GDM1 (cell line): ENCODE measurements around the gene FOXD4L5.
"Not testable (repeated sequence)": the region's sequence is repeated elsewhere in the genome, so short reads cannot be mapped to it uniquely, and the experiment has no call there.

Experiments used
- DNase-seq: peaks from one replicate; lab custom pipeline; 2025; lab: John Stamatoyannopoulos, UW

Gene FOXD4L5

DNA sequence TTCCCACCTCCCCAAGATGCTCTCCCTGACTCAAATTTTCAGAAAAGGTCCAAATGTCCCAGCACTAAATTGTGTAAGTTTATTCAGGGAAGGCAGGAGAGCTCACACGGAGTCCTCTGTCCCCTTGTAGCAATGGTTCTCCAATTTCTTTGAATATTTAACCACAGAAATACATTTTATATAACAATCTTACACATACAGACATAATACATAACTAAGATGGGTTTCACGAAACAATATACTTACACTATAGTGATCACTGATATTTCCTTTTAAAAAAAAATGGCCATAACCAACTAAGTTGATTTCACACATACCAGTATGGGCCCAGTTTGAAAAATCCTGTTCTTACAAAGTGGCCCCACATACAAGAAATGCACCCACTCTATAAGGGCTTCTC, at the start of gene FOXD4L5:
Gene FOXD4L5 (minus strand): TSS at position 101 of the 400 bp plus-strand sequence. CDS start 832 bp downstream, outside the sequence.
- not testable (repeated sequence) for DNase-seq

DNA sequence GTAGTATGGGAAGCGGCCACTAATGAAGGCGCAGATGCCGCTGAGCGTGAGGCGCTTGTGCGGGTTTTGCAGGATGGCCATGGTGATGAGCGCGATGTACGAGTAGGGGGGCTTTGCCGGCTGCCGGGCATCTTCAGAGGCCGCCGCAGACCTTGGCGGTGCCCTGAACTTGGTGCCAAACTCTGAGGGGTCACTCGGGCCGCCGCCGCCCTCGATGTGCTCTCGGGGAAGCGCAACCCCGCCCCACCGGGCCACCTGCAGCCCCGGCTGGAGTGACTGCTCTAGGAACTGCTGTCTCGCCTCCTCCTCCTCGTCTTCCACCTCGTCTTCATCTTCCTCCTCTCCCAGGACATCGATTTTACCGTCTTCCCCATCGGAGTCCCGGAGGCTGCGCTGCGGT, 1.1 kb downstream of the FOXD4L5 start:
- not testable (repeated sequence) for DNase-seq

DNA sequence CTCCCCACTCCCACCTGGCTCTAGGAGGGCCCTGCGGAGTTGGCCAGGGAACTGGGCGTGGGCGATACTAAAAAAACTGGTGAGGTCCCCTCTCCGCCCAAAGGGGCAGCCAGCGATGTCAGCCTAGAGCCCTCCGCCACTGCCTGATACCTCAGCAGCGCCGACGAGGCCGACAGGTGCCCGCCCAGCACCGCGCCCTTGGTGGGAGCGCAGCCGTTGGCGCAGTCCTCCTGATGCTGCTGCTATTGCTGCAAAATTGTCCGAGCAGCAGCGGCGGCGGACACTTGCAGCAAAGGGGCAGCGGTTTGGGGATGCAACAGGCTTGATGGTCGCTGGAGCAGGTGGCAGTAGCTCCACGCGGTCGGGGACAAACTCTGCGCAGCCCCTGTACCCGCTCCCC, 2.0 kb downstream of the FOXD4L5 start:
- DNase-seq: not testable (repeated sequence)
